Mucosa of rectum (tissue), 2 donors: Measurements from ENCODE around the gene KNTC1.
"Not testable (repeated sequence)": the region's sequence is repeated elsewhere in the genome, so short reads cannot be mapped to it uniquely, and the experiment has no call there.

ENCODE experiments used
- H3K27ac ChIP-seq, 2 donors: one replicate each; pipeline ENCODE4 v1.7.0; 2013; ENCODE audit warnings: inconsistent platforms in 2 of 2, low read depth in 2 of 2, low read length in 2 of 2
- H3K27me3 ChIP-seq, 2 donors: one replicate each; pipeline ENCODE4 v1.7.0; 2013; ENCODE audit warnings: low read length in 2 of 2; ENCODE audit not compliant: control insufficient read depth in 2 of 2, insufficient read depth in 2 of 2
- H3K36me3 ChIP-seq, 2 donors: one replicate each; pipeline ENCODE4 v1.7.0; 2013; ENCODE audit warnings: low read length in 2 of 2; ENCODE audit not compliant: control insufficient read depth in 2 of 2, insufficient read depth in 2 of 2
- H3K4me1 ChIP-seq, 2 donors: one replicate each; pipeline ENCODE4 v1.7.0; 2013; ENCODE audit warnings: low read length in 2 of 2, mild to moderate bottlenecking in 1 of 2; ENCODE audit not compliant: control insufficient read depth in 2 of 2, insufficient read depth in 2 of 2
- H3K4me3 ChIP-seq, 2 donors: one replicate each; pipeline ENCODE4 v1.7.0; 2013; ENCODE audit warnings: low read length in 2 of 2
- H3K9ac ChIP-seq, 2 donors: one replicate each; pipeline ENCODE4 v1.7.0; 2013; ENCODE audit warnings: low read length in 2 of 2, low read depth in 1 of 2, mild to moderate bottlenecking in 1 of 2
- H3K9me3 ChIP-seq, 2 donors: one replicate each; pipeline ENCODE4 v1.7.0; 2013; ENCODE audit warnings: low read length in 2 of 2; ENCODE audit not compliant: control insufficient read depth in 2 of 2
- donor health status: healthy.
- donor health status: Normal muscosa, but diverticular disease.

KNTC1 gene

GRCh38 chr12:122558745-122559641, 31.9 kb downstream of the KNTC1 start:
- peaks cover 6 to 10% of the 10 kb centered on the region in 2 donors for H3K36me3 ChIP-seq
- no peak overlapping the region for H3K27ac ChIP-seq
- H3K4me3 ChIP-seq = no peak overlapping the region
- H3K4me1 ChIP-seq = no peaks in the 10 kb centered on the region
- no peak overlapping the region for H3K9ac ChIP-seq
- H3K9me3 ChIP-seq = no peaks in the 10 kb centered on the region
- H3K27me3 ChIP-seq = no peaks in the 10 kb centered on the region

GRCh38 chr12:122560138-122560537, 33.1 kb downstream of the KNTC1 start:
- peaks cover 6 to 10% of the 10 kb centered on the region in 2 donors for H3K36me3 ChIP-seq
- no peak overlapping the region for H3K27ac ChIP-seq
- H3K4me1 ChIP-seq = no peaks in the 10 kb centered on the region
- no peaks in the 10 kb centered on the region for H3K9me3 ChIP-seq
- H3K9ac ChIP-seq = no peak overlapping the region
- H3K27me3 ChIP-seq = no peaks in the 10 kb centered on the region
- H3K4me3 ChIP-seq = no peak overlapping the region

DNA sequence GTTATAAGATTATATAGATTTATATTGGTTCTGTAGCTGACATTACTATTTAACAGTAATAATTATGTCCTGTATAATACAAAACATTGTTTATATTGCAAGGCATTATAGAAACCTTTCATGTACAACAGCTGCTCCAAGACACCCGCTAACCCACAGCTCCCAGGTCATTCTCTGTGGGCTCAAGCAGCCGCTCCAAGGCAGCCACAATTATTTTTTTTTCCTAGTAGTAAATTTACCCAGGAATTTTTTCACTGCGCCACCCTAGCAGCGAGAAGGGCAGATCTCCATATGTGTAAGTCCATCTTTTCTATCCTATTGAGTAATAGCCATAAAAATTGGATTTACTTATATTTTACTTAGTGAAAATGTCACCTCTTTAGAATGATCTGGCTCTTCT, 36.3 kb downstream of the KNTC1 start:
- Histone ChIP-seq H3K36me3 (peaks cover 0 to 7% of the 10 kb centered on the region in 2 donors), H3K27ac (no peak overlapping the region), H3K4me1 (no peaks in the 10 kb centered on the region), H3K9ac (no peak overlapping the region), H3K4me3 (no peak overlapping the region), H3K9me3 (no peaks in the 10 kb centered on the region), H3K27me3 (no peaks in the 10 kb centered on the region)

DNA sequence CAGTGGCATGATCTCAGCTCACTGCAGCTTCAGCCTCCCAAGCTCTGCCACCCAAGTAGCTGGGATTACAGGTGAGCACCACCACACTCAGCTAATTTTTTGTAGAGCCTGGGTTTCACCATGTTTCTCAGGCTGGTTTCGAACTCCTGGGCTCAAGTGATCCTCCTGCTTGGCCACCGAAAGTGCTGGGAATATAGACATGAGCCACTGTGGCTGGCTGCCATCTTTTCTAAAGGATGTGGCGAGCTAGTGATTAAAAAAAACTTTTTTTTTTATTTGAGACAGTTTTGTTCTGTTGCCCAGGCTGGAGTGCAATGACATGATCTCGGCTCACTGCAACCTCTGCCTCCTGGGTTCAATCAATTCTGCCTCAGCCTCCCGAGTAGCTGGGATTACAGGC, 39.8 kb downstream of the KNTC1 start:
- not testable (repeated sequence) for H3K9me3 ChIP-seq, H3K27me3 ChIP-seq, H3K4me1 ChIP-seq, H3K27ac ChIP-seq, H3K4me3 ChIP-seq, H3K9ac ChIP-seq
- peaks cover 6 to 11% of the 10 kb centered on the region in 2 donors for H3K36me3 ChIP-seq

- no peak overlapping the region for H3K9ac ChIP-seq
- H3K4me3 ChIP-seq = no peak overlapping the region
- no peak overlapping the region for H3K27ac ChIP-seq
- no peaks in the 10 kb centered on the region for H3K4me1 ChIP-seq
- H3K36me3 ChIP-seq = peaks cover 6 to 27% of the 10 kb centered on the region in 2 donors
- H3K27me3 ChIP-seq = no peaks in the 10 kb centered on the region
- no peaks in the 10 kb centered on the region for H3K9me3 ChIP-seq
Measured at GRCh38 chr12:122569288-122569687, 42.2 kb downstream of the KNTC1 start.

GRCh38 chr12:122570006-122570405, 43.0 kb downstream of the KNTC1 start:
- not testable (repeated sequence) for H3K9ac ChIP-seq, H3K4me3 ChIP-seq, H3K27me3 ChIP-seq, H3K4me1 ChIP-seq, H3K27ac ChIP-seq, H3K9me3 ChIP-seq
- peaks cover 6 to 33% of the 10 kb centered on the region in 2 donors for H3K36me3 ChIP-seq

DNA sequence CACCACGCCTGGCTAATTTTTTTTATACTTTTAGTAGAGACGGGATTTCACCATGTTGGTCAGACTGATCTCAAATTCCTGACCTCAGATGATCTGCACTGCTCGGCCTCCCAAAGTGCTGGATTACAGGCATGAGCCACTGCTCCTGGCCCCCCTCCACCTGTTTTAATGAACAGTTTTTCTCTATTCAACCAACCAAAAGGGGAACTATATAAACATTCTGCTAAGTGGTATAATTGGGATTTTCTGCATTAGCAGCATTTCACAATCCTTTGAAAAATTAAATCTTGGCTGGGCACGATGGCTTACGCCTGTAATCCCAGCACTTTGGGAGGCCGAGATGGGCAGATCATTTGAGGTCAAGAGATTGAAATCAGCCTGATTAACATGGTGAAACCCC, 44.8 kb downstream of the KNTC1 start:
- H3K9ac ChIP-seq = no peak overlapping the region
- H3K36me3 ChIP-seq = peaks cover 13 to 41% of the 10 kb centered on the region in 2 donors
- H3K4me3 ChIP-seq = no peak overlapping the region
- H3K9me3 ChIP-seq = no peaks in the 10 kb centered on the region
- no peak overlapping the region for H3K27ac ChIP-seq
- H3K27me3 ChIP-seq = no peaks in the 10 kb centered on the region
- H3K4me1 ChIP-seq = no peaks in the 10 kb centered on the region

DNA sequence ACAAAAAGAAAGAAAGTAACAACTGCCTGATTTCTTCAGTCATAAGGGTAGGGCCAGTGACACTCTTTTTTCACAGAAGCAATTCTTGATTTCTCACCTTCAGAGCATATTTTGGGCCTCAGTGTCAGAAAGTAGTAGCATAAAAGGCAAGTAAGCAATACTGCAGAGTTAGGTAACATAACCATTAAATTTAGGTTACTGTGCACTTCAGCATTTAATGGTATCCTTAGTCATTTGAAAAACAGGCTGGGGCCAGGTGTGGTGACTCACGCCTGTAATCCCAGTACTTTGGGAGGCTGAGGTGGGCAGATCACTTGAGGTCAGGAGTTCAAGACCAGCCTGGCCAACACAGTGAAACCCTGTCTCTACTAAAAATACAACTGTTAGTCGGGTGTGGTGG, 56.2 kb downstream of the KNTC1 start:
- H3K36me3 ChIP-seq = peaks cover 3 to 33% of the 10 kb centered on the region in 2 donors
- H3K9ac ChIP-seq = not testable (repeated sequence)

GRCh38 chr12:122584177-122584863, 57.3 kb downstream of the KNTC1 start:
- H3K27ac ChIP-seq = no peak overlapping the region
- H3K4me1 ChIP-seq = no peaks in the 10 kb centered on the region
- no peaks in the 10 kb centered on the region for H3K9me3 ChIP-seq
- no peak overlapping the region for H3K4me3 ChIP-seq
- H3K9ac ChIP-seq = no peak overlapping the region
- H3K36me3 ChIP-seq = peaks cover 3 to 34% of the 10 kb centered on the region in 2 donors
- no peaks in the 10 kb centered on the region for H3K27me3 ChIP-seq

More for the DNA sequence above, 56.2 kb downstream of the KNTC1 start:
- H3K27ac ChIP-seq, H3K9me3 ChIP-seq, H3K4me1 ChIP-seq, H3K4me3 ChIP-seq, H3K27me3 ChIP-seq: not testable (repeated sequence)

- Histone ChIP-seq H3K36me3 (peaks cover 4 to 16% of the 10 kb centered on the region in 2 donors), H3K9me3 (no peaks in the 10 kb centered on the region), H3K9ac (no peak overlapping the region), H3K27ac (no peak overlapping the region), H3K4me3 (no peak overlapping the region), H3K27me3 (no peaks in the 10 kb centered on the region), H3K4me1 (no peaks in the 10 kb centered on the region)
Measured at GRCh38 chr12:122590990-122591389, 63.9 kb downstream of the KNTC1 start.
